ENCODE results near the gene PRKCZ.
A peak's percentile ranks its signal among the peaks of the same experiment; 100 is the strongest.

DNA sequence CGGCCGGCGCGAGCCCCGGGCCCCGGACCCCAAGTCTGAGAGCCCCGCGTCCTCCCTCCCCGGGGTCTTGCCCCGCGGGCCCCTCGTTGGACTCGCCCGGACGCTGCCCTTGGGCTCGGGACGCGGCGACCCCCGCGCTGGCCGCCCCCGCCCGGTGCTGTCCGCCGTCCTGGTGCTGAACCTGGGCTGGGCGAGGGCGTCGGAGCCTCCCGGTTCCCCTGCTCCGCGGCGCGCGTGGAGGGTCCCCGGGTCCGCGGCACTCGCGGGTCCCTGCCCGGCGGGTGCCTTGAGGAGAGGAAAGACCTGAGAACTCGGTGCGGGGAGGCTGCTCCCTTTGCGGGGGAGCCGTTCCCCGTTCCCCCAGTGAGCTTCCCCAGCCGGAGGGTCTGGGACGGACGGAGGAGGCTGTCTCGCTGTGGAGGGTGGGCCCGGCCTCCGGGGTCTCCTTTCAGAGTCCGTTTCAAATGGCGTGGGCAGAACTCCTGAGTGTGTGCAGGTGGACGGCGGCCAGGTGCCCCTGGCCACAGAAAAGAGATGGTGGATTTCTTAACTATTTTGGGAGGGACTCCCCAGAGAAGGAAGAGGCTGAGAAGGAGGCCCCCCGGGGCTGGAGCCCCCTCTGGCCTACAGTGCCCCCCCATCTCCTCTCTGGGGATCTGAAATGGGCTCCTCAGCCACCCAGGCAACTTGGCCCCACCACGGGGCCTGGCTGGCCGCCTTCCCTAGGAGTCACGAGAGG lies 30.5 kb upstream of the PRKCZ start:
- TF ChIP-seq, protein P1, sequence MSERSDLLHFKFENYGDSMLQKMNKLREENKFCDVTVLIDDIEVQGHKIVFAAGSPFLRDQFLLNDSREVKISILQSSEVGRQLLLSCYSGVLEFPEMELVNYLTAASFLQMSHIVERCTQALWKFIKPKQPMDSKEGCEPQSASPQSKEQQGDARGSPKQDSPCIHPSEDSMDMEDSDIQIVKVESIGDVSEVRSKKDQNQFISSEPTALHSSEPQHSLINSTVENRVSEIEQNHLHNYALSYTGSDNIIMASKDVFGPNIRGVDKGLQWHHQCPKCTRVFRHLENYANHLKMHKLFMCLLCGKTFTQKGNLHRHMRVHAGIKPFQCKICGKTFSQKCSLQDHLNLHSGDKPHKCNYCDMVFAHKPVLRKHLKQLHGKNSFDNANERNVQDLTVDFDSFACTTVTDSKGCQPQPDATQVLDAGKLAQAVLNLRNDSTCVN (CRISPR knock-in tag; IDR thresholded peaks at IDR 0.05), result no peak
- TF ChIP-seq, protein P2, sequence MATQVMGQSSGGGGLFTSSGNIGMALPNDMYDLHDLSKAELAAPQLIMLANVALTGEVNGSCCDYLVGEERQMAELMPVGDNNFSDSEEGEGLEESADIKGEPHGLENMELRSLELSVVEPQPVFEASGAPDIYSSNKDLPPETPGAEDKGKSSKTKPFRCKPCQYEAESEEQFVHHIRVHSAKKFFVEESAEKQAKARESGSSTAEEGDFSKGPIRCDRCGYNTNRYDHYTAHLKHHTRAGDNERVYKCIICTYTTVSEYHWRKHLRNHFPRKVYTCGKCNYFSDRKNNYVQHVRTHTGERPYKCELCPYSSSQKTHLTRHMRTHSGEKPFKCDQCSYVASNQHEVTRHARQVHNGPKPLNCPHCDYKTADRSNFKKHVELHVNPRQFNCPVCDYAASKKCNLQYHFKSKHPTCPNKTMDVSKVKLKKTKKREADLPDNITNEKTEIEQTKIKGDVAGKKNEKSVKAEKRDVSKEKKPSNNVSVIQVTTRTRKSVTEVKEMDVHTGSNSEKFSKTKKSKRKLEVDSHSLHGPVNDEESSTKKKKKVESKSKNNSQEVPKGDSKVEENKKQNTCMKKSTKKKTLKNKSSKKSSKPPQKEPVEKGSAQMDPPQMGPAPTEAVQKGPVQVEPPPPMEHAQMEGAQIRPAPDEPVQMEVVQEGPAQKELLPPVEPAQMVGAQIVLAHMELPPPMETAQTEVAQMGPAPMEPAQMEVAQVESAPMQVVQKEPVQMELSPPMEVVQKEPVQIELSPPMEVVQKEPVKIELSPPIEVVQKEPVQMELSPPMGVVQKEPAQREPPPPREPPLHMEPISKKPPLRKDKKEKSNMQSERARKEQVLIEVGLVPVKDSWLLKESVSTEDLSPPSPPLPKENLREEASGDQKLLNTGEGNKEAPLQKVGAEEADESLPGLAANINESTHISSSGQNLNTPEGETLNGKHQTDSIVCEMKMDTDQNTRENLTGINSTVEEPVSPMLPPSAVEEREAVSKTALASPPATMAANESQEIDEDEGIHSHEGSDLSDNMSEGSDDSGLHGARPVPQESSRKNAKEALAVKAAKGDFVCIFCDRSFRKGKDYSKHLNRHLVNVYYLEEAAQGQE (IDR thresholded peaks at IDR 0.05; ENCODE audit: borderline replicate concordance), result peak; percentile 97
- TF ChIP-seq, protein P2 (CRISPR knock-in tag; IDR thresholded peaks at IDR 0.05; ENCODE audit: low read depth), result peak; percentile 93
- TF ChIP-seq EZH2 (IDR thresholded peaks at IDR 0.05; ENCODE audit: borderline replicate concordance, low read depth, low read length) (0 out of 2 replicates have a peak, but pooled peaks have one; percentile 61), TCF7 (IDR thresholded peaks at IDR 0.05; ENCODE audit: borderline replicate concordance) (no peak), POLR2A (conservative IDR thresholded peaks at IDR 0.05) (no peak), SETDB1 (IDR thresholded peaks at IDR 0.05; ENCODE audit: low read length) (no peak), RNF2 (IDR thresholded peaks at IDR 0.05) (no peak)
- TF ChIP-seq, protein P3, sequence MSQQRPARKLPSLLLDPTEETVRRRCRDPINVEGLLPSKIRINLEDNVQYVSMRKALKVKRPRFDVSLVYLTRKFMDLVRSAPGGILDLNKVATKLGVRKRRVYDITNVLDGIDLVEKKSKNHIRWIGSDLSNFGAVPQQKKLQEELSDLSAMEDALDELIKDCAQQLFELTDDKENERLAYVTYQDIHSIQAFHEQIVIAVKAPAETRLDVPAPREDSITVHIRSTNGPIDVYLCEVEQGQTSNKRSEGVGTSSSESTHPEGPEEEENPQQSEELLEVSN (IDR thresholded peaks at IDR 0.05; ENCODE audit: borderline replicate concordance in 1 of 2, extremely low read depth in 1 of 2, insufficient read depth in 1 of 2, insufficient read length in 1 of 2, low read depth in 1 of 2, low read length in 1 of 2, poor library complexity in 1 of 2, severe bottlenecking in 1 of 2), result no peak
